HG03460 (cell line): Measurements from ENCODE around the gene KCND1.

Experiments used
- ATAC-seq: cut with Tn5 transposase; IDR thresholded peaks from one replicate; pipeline ENCODE4 v1.9.1; 2021; ENCODE audit not compliant: unreplicated experiment

The KCND1 gene

GRCh38 chrX:48975041-48975440, 3.4 kb upstream of the KCND1 start:
- no peak for ATAC-seq

- no peak for ATAC-seq
Measured at GRCh38 chrX:48974574-48974973, 2.9 kb upstream of the KCND1 start.

GRCh38 chrX:48974033-48974432, 2.4 kb upstream of the KCND1 start:
- no peak for ATAC-seq

GRCh38 chrX:48972220-48973164, 848 bp upstream of the KCND1 start:
- no peak for ATAC-seq

GRCh38 chrX:48969471-48969870, 2.2 kb downstream of the KCND1 start:
- ATAC-seq, result no peak

- ATAC-seq, result no peak
Measured at GRCh38 chrX:48968377-48968776, 3.3 kb downstream of the KCND1 start.

GRCh38 chrX:48966796-48967579, 4.7 kb downstream of the KCND1 start:
- ATAC-seq, result no peak

- ATAC-seq, result no peak
Measured at GRCh38 chrX:48965959-48966358, 5.7 kb downstream of the KCND1 start.

GRCh38 chrX:48961585-48962091, 10.0 kb downstream of the KCND1 start:
- ATAC-seq, result no peak

- no peak for ATAC-seq
Measured at GRCh38 chrX:48960291-48960690, 11.4 kb downstream of the KCND1 start.

GRCh38 chrX:48958635-48959094, 13.0 kb downstream of the KCND1 start:
- no peak for ATAC-seq

GRCh38 chrX:48957827-48958634, 13.6 kb downstream of the KCND1 start:
- ATAC-seq, result peak; percentile 82

GRCh38 chrX:48957477-48957826, 14.2 kb downstream of the KCND1 start, which contains the start of gene OTUD5:
OTUD5 (minus strand) TSS chrX:48957607; CDS start chrX:48957570, 37 bp downstream.
- peak; percentile 33 for ATAC-seq

- ATAC-seq, result no peak
Measured at GRCh38 chrX:48956728-48957414, 14.8 kb downstream of the KCND1 start.

GRCh38 chrX:48948589-48948988, 23.1 kb downstream of the KCND1 start:
- ATAC-seq, result no peak

GRCh38 chrX:48945517-48946348, 25.9 kb downstream of the KCND1 start:
- ATAC-seq, result no peak

- no peak for ATAC-seq
Measured at GRCh38 chrX:48942895-48943294, 28.7 kb downstream of the KCND1 start.

- no peak for ATAC-seq
Measured at GRCh38 chrX:48940404-48940955, 31.2 kb downstream of the KCND1 start.
